ENCODE measurements around the gene ANAPC10. TPM values are rescaled to one million over a fixed set of nuclear protein-coding genes. Genes with fewer than 3 reads are reported as not detected.
"Not testable (repeated sequence)": the region's sequence is repeated elsewhere in the genome, so short reads cannot be mapped to it uniquely, and the experiment has no call there.

Gene ANAPC10
- polyA plus RNA-seq, 1 donor: 15.2 TPM

DNA sequence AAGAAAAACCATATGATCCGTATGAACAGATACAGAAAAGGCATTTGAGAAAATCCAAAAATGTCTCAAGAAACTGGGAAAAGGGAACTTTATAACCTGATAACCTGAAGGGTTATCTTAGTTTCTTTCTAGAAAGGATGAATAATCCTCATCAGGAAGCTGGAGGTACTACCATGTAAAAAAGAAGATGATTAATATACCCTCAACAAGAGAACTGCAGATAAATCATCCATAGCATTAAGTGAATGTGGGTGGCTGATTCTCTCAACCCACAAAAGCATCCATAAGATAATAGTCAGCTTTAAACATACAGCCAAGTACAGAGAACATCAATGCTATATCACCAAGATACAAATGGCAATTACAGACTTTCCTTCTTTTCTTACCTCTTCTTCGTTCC, 26.4 kb downstream of the ANAPC10 start:
- DNase-seq (ENCODE audit: low read depth): no peak

- DNase-seq (ENCODE audit: low read depth): no peak
Measured at GRCh38 chr4:145069361-145069760, 28.6 kb downstream of the ANAPC10 start.

DNA sequence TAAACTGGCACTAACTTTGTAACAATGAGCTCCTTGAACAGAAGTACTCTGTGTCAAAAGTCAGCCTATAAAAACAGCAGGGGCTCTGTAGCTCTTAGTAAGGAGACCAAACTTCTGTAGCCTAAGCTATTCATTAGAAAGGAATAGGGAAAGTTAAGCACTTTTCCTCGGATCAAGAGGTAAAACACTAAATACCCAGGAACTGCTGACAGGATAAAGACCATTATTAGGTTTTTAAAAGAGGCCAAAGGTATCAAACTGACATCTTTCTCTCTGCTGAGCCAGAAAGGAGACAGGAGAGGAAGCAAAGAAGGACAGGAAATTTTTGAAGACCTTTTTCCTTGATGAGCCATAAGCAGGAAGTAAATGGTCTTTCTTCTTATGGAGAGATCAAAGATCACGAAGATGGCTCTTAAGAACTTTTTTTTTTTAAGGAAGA, 31.9 kb downstream of the ANAPC10 start:
- DNase-seq (ENCODE audit: low read depth): no peak

DNA sequence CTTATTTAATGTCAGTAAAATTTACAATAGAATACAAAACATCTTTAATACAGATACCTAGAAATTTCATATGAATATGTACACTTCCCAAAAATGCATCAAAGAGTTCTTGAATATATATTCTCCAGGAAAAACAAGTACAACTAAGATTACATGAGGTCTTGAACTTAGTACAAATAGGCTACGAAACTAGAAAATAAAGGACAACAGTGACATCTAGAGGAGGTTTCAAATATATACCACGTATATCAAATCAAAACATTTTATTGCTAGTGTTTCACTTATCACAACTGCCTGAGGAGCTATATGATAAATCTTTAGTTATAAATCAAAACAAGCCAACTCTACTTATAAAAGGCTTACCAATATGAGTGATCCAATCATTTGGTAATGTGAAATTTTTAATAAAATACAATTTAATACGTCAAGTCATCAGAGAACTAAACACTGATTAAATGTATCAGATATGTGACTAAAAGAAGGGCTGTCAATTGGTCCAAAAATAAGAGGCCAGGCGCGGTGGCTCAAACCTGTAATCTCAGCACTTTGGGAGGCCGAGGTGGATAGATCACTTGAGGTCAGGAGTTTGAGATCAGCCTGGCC, 36.6 kb downstream of the ANAPC10 start:
- peak; percentile 50 for DNase-seq (ENCODE audit: low read depth)

DNA sequence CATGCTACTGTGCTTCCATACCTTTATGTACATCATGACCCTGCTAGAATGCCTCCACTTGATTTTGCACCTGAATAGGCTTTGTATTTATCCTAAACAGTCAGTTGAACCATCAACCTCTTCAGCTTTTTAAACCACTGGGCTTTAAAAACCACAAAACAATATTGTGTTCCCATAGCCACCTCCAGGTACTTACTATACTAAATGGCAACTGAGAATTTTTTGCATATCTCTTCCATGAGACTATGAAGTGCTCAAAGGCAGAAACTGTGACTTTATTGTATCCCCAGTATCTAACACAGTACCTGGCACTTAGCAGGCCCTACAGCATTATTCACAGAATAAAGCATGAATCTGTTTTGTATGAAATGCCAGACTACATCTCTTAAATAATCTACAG, 39.7 kb downstream of the ANAPC10 start:
- DNase-seq (ENCODE audit: low read depth): no peak

GRCh38 chr4:145056325-145057130, 41.5 kb downstream of the ANAPC10 start:
- no peak for DNase-seq (ENCODE audit: low read depth)

- no peak for DNase-seq (ENCODE audit: low read depth)
Measured at GRCh38 chr4:145055533-145056257, 42.3 kb downstream of the ANAPC10 start.

DNA sequence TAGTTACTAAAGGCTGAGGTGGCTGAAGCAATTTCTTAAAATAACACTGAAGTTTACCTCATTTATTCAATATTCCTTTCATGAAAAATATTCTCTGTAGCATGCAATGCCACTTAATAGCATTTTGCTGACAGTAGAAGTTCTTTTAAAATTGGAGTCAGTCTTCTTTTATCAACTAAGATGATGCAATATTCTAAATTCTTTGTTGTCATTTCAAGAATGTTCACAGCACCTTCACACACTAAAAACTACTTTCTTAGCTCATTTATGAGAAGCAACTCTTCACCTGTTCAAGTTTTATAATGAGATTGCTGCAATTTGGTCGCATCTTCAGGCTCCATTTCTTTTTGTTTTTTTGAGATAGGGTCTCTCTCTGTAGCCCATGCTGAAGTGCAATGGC, 48.8 kb downstream of the ANAPC10 start:
- DNase-seq (ENCODE audit: low read depth): no peak

- DNase-seq (ENCODE audit: low read depth): no peak
Measured at GRCh38 chr4:145048817-145049216, 49.2 kb downstream of the ANAPC10 start.

DNA sequence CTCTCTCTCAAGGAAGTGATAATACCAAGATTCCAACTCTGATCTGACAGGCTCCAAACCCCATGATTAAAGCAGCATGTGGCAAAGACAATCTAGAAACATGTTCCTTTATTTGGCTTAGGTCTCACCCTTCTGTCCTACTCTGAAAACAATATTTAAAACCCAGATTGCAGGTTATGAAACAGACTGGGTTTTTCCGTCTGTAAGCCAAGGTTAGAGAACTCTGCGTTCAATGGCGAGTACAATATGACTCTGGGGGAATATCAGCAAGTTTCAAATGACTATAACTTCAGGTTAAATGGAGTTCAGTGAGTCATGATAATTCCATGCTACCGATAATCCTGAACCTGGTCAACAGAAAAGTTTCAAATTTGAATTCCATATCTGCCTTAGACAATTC, 50.8 kb downstream of the ANAPC10 start:
- no peak for DNase-seq (ENCODE audit: low read depth)

- DNase-seq (ENCODE audit: low read depth): no peak
Measured at GRCh38 chr4:145045180-145045579, 52.8 kb downstream of the ANAPC10 start.

- no peak for DNase-seq (ENCODE audit: low read depth)
Measured at GRCh38 chr4:145044341-145044740, 53.7 kb downstream of the ANAPC10 start.

DNA sequence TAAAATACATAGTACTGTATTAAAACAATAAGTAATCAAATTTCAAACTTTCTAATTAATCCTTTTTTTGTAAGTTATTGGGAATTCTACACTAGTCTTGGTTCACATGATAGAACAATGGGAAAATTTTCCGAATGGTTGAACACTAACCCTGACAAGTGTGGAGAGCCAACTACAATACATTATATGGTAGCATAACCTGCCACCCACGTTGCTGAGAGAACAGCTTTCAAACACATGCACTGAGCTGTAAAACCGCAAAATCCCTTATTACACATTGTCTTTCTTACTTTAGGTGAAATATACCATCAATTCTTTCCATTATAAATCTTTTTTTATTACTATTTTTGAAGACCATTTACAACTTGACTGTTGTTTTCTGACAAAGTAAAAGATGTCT, 54.7 kb downstream of the ANAPC10 start:
- DNase-seq (ENCODE audit: low read depth): no peak

DNA sequence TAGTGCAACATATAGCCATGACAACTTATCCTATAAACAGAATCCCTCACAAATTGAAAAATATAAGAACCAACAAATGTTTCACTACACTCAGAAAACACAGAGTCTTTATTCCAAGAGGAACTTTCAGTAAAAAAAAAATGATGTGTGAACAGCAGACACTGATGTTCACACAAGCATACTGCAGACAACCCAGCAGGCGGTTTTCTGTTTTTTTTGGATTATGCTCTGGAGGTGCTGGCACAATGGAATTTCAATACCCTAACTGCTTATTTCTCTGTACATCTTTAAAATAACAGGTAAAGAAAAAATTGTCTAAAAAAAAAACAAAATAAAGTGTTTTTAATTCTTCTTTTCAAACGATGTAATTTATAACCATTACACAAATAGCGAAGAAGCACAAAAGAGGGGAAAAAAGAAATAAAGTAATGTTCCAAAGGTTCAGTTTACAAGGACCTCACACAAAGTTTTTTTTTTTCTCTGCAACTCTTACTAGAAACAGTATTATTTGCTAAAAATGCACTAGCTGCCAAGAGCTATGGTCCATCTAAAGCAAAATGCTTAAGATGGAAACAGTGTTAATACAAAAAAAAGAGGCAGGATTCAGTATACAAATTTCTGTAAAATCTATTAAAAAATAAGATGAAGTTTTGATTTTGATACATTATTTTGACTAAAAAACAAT, 55.3 kb downstream of the ANAPC10 start:
- no peak for DNase-seq (ENCODE audit: low read depth)

DNA sequence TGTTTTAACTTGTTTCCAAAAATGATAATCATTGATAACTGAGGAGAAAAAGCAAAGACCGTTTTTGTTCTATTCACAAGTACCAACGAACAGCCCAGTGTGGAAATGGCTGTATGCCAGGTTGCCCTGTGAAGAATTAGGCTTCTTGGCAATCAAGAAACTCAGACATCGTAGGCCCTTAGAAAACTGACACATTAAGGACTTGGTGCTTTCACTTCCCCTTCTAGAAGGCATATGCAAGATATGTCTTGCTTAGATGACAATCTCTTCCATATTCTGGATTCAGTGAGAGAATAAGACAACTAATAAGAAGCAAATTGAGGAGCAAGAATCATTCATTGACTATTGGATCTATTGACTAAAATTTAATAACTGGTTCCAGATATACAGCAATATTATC, 56.6 kb downstream of the ANAPC10 start:
- DNase-seq (ENCODE audit: low read depth): no peak

DNA sequence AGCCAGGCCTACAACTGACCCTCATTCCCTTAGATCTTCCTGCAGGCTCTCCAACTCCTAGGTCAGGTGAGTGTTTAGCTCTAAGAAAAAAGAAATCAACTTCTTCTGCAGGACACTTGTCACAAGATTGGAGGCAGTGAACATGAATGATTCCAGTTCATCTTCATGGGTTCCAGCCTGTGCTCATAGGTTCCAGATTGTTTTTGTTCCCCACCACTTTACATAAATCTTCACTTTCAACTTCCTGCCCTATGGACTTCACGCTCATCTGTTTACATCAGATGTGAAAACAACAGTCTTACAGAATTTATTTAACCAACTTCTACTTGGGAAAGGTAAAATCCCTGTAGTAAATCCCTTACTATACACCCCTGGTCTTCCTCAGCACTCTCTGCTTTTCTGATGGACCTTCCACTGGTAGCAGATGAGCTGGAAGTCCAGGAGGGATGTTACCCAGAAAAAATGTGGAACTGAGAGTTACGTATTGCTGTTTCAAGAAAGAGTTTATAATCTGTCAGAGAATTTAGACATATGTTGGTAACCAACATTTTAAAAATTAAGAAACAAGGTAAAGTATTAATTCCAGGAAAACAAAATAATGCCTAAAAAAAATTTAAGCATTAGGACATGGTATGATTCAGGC, 62.4 kb downstream of the ANAPC10 start:
- DNase-seq (ENCODE audit: low read depth): no peak

DNA sequence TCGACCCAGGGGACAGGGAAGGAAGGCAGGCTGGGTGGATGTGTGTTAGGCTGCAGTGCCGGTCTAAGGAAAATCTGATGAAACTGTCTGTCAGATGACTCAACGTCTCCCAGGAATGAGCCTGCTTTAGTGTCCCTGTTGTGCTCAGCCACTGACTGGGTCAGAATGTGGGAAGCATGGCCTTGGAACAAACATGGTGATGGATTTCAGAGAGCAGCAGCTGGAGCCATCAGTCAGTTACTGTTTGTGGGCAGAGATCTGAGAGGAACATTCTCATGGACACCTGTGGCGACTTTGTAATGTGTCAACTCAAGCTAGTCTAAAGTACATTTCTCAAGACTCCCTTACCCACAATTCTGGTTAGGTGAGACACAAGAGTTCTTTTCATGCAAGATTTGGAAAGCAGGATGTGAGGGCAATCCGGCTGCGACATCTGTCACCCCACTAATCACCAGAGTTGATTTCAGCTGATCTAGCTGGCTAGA, 63.2 kb downstream of the ANAPC10 start:
- DNase-seq (ENCODE audit: low read depth): no peak

DNA sequence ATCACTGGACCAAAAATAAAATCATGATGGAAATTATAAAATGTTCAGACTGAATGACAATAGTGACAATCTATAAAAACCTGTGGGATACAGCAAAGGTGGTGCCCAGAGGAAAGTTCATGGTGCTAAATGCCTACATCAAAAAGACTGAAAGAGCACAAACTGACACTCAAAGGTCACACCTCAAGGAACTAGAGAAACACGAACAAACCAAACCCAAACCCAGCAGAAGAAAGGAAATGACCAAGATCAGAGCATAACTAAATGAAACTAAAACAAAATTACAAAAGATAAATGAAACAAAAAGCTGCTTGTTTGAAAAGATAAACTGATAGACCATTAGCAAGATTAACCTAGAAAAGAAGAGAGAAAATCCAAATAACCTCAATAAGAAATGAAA, 78.7 kb downstream of the ANAPC10 start:
- DNase-seq (ENCODE audit: low read depth): no peak

DNA sequence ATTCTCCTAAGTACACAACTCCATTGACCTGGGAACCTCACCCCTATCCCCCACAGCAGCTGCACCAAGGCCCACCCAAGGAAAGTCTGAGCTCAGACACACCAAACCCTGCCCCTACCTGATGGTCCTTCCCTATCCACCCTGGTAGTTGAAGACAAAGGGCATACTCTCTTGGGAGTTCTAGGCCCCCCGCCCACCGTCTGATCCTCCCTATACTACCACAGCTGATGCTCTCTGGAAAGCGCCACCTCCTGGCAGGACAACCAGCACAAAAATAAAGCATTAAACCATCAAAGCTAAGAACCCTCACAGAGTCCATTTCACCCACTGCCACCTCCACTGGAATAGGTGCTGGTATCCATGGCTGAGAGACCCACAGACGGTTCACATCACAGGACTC, 83.6 kb downstream of the ANAPC10 start:
- no peak for DNase-seq (ENCODE audit: low read depth)

DNA sequence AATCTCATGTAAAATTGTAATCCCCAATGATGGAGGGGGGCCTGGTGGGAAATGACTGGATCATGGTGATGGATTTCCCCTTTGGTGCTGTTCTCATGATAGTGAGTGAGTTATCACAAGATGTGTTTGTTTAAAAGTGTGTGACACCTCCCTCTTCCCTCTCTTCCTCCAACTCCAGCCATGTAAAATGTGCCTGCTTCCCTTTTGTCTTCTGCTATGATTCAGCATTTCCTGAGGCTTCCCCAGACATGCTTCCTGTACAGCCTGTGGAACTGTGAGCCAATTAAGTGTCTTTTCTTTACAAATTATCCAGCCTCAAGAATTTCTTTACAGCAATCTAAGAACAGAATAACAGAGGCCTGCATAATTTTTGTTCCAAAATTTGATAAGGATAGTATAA, 85.2 kb downstream of the ANAPC10 start:
- peak; percentile 4 for DNase-seq (ENCODE audit: low read depth)

- DNase-seq (ENCODE audit: low read depth): no peak
Measured at GRCh38 chr4:145011636-145012035, 86.4 kb downstream of the ANAPC10 start.

DNA sequence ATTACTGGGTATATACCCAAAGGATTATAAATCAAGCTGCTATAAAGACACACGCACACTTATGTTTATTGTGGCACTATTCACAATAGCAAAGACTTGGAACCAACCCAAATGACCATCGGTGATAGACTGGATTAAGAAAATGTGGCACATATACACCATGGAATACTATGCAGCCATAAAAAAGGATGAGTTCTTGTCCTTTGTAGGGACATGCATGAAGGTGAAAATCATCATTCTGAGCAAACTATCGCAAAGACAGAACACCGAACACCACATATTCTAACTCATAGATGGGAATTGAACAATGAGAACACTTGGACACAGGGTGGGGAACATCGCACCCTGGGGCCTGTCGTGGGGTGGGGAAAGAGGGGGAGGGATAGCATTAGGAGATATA, 87.7 kb downstream of the ANAPC10 start:
- DNase-seq (ENCODE audit: low read depth): not testable (repeated sequence)

Data from forelimb muscle (tissue), 1 donor.